IPS-NIHi7 (cell line): ENCODE data around the gene FBLN7.

Experiments
- DNase-seq: peaks from one replicate; pipeline ENCODE4 v3.0.0; 2012; ENCODE audit warnings: mixed read lengths; ENCODE audit errors: extremely low spot score

Gene FBLN7

GRCh38 chr2:112157472-112157871 is 19.3 kb downstream of the FBLN7 start:
- DNase-seq: no peak

GRCh38 chr2:112159454-112159921 is 21.3 kb downstream of the FBLN7 start:
- no peak for DNase-seq

- DNase-seq: no peak
Measured at GRCh38 chr2:112160283-112161250, 22.4 kb downstream of the FBLN7 start.

- no peak for DNase-seq
Measured at GRCh38 chr2:112161431-112162145, 23.4 kb downstream of the FBLN7 start.

GRCh38 chr2:112162341-112162740 is 24.2 kb downstream of the FBLN7 start:
- DNase-seq: no peak

GRCh38 chr2:112162956-112163355 is 24.8 kb downstream of the FBLN7 start:
- no peak for DNase-seq

- DNase-seq: no peak
Measured at GRCh38 chr2:112163541-112163981, 25.4 kb downstream of the FBLN7 start.

- no peak for DNase-seq
Measured at GRCh38 chr2:112164876-112165275, 26.7 kb downstream of the FBLN7 start.

- no peak for DNase-seq
Measured at GRCh38 chr2:112165296-112165695, 27.1 kb downstream of the FBLN7 start.

GRCh38 chr2:112166806-112167499 is 28.8 kb downstream of the FBLN7 start:
- DNase-seq: no peak

- no peak for DNase-seq
Measured at GRCh38 chr2:112168422-112169124, 30.4 kb downstream of the FBLN7 start.

GRCh38 chr2:112170495-112170894 is 32.3 kb downstream of the FBLN7 start:
- DNase-seq: no peak

- no peak for DNase-seq
Measured at GRCh38 chr2:112173646-112174319, 35.6 kb downstream of the FBLN7 start.

GRCh38 chr2:112174383-112174782 is 36.2 kb downstream of the FBLN7 start:
- no peak for DNase-seq

GRCh38 chr2:112175333-112175732 is 37.1 kb downstream of the FBLN7 start:
- no peak for DNase-seq

GRCh38 chr2:112175958-112176573 is 37.9 kb downstream of the FBLN7 start:
- no peak for DNase-seq

GRCh38 chr2:112181571-112182290 is 43.5 kb downstream of the FBLN7 start:
- DNase-seq: peak; percentile 67

- DNase-seq: no peak
Measured at GRCh38 chr2:112182581-112183034, 44.4 kb downstream of the FBLN7 start.

GRCh38 chr2:112183327-112184025 is 45.3 kb downstream of the FBLN7 start:
- no peak for DNase-seq
